MM.1S (cell line): Measurements from ENCODE around the gene TLK1.

Source experiments
- DNase-seq: peaks from one replicate; pipeline ENCODE4 v3.0.0-alpha.2; 2015
- H2AFZ ChIP-seq: fragments of 300-600 bp; sonication (generic); 2 replicates; pipeline ENCODE4 v1.6.0; 2016; ENCODE audit warnings: antibody characterized with exemption, low read length
- H3F3A ChIP-seq: fragments of 300-600 bp; sonication (generic); 2 replicates; pipeline ENCODE4 v1.6.1; 2016; ENCODE audit warnings: mild to moderate bottlenecking, antibody characterized with exemption, low read length, moderate library complexity, mixed read lengths; ENCODE audit not compliant: insufficient read depth
- H3K27ac ChIP-seq: fragments of 300-600 bp; sonication (generic); 2 replicates; pipeline ENCODE4 v1.5.1; 2016; ENCODE audit warnings: mild to moderate bottlenecking, low read length
- H3K27me3 ChIP-seq: fragments of 300-600 bp; sonication (generic); replicated peaks from 2 replicates; pipeline ENCODE4 v1.6.0; 2016; ENCODE audit warnings: low read length; ENCODE audit not compliant: insufficient read depth
- H3K36me3 ChIP-seq: fragments of 300-600 bp; sonication (generic); replicated peaks from 2 replicates; pipeline ENCODE4 v1.6.1; 2016; ENCODE audit warnings: mild to moderate bottlenecking, low read length, mixed read lengths; ENCODE audit not compliant: insufficient read depth
- H3K4me1 ChIP-seq: fragments of 300-600 bp; sonication (generic); 2 replicates; pipeline ENCODE4 v1.6.1; 2016; ENCODE audit warnings: low read length, mixed read lengths
- H3K4me2 ChIP-seq: fragments of 300-600 bp; sonication (generic); 2 replicates; pipeline ENCODE4 v1.6.0; 2016; ENCODE audit warnings: low read depth, low read length
- H3K4me3 ChIP-seq: fragments of 300-600 bp; sonication (generic); 2 replicates; pipeline ENCODE4 v1.5.1; 2016; ENCODE audit warnings: low read length, mixed read lengths
- H3K79me2 ChIP-seq: fragments of 300-600 bp; sonication (generic); 2 replicates; pipeline ENCODE4 v1.6.1; 2016; ENCODE audit warnings: mixed run types, low read length, mixed read lengths
- H3K9ac ChIP-seq: fragments of 300-600 bp; sonication (generic); 2 replicates; pipeline ENCODE4 v1.6.1; 2016; ENCODE audit warnings: low read length, mixed read lengths
- H3K9me2 ChIP-seq: fragments of 300-600 bp; sonication (generic); replicated peaks from 2 replicates; pipeline ENCODE4 v1.6.1; 2016; ENCODE audit warnings: mild to moderate bottlenecking, low read length, mixed read lengths; ENCODE audit not compliant: insufficient read depth
- H3K9me3 ChIP-seq: fragments of 300-600 bp; sonication (generic); replicated peaks from 2 replicates; pipeline ENCODE4 v1.6.1; 2016; ENCODE audit warnings: mild to moderate bottlenecking, low read length, mixed read lengths; ENCODE audit not compliant: insufficient read depth
- H4K20me1 ChIP-seq: fragments of 300-600 bp; sonication (generic); 2 replicates; pipeline ENCODE4 v1.6.1; 2016; ENCODE audit warnings: mild to moderate bottlenecking, low read length, moderate library complexity, mixed read lengths; ENCODE audit not compliant: insufficient read depth
- CTCF ChIP-seq: fragments of 300-600 bp; sonication (generic); IDR thresholded peaks from 2 replicates; pipeline ENCODE4 v1.5.1; 2016; ENCODE audit warnings: antibody characterized with exemption, low read length, mixed read lengths
- EZH2 ChIP-seq: fragments of 300-600 bp; sonication (generic); optimal IDR thresholded peaks from 2 replicates; pipeline ENCODE3; 2017; ENCODE audit warnings: low read depth, mild to moderate bottlenecking, antibody characterized with exemption, low read length, mixed read lengths
- EZH2phosphoT487 ChIP-seq: fragments of 300-600 bp; sonication (generic); IDR thresholded peaks from 2 replicates; pipeline ENCODE4 v1.6.1; 2018; ENCODE audit warnings: antibody characterized with exemption, low read length

The TLK1 gene

GRCh38 chr2:171159372-171160118 lies 1.1 kb downstream of the TLK1 start:
- no peaks in the 10 kb centered on the region for H3K36me3 ChIP-seq
- peak overlapping the region; percentile 94 for H3K4me2 ChIP-seq
- H3K9me2 ChIP-seq, result no peaks in the 10 kb centered on the region
- peak overlapping the region; percentile 52 for H2AFZ ChIP-seq
- H3K4me1 ChIP-seq, result peaks cover 32% of the 10 kb centered on the region
- H3K27ac ChIP-seq, result peak overlapping the region; percentile 46; the same call in 1 of the 2 replicates
- H3K79me2 ChIP-seq, result peaks cover 57% of the 10 kb centered on the region
- no peaks in the 10 kb centered on the region for H3K9me3 ChIP-seq
- H3K9ac ChIP-seq, result peak overlapping the region; percentile 65
- H4K20me1 ChIP-seq, result peaks cover 32% of the 10 kb centered on the region
- TF ChIP-seq CTCF (peak; percentile 63), EZH2 (no peak), EZH2phosphoT487 (no peak)
- H3K4me3 ChIP-seq, result peak overlapping the region; percentile 80
- H3F3A ChIP-seq, result peaks cover 31% of the 10 kb centered on the region
- H3K27me3 ChIP-seq, result no peaks in the 10 kb centered on the region
- DNase-seq, result peak; percentile 50

- peak overlapping the region; percentile 52 for H2AFZ ChIP-seq
- no peaks in the 10 kb centered on the region for H3K9me3 ChIP-seq
- peak overlapping the region; percentile 80 for H3K4me3 ChIP-seq
- peak overlapping the region; percentile 65 for H3K9ac ChIP-seq
- H3K27me3 ChIP-seq, result no peaks in the 10 kb centered on the region
- peaks cover 27% of the 10 kb centered on the region for H3K4me1 ChIP-seq
- peak overlapping the region; percentile 94 for H3K4me2 ChIP-seq
- peak overlapping the region; percentile 46; the same call in 1 of the 2 replicates for H3K27ac ChIP-seq
- peaks cover 38% of the 10 kb centered on the region for H4K20me1 ChIP-seq
- DNase-seq, result no peak
- TF ChIP-seq CTCF (no peak), EZH2phosphoT487 (no peak), EZH2 (no peak)
- no peaks in the 10 kb centered on the region for H3K36me3 ChIP-seq
- no peaks in the 10 kb centered on the region for H3K9me2 ChIP-seq
- peaks cover 25% of the 10 kb centered on the region for H3F3A ChIP-seq
- H3K79me2 ChIP-seq, result peaks cover 63% of the 10 kb centered on the region
Observed at GRCh38 chr2:171158790-171159371, 1.8 kb downstream of the TLK1 start.

- TF ChIP-seq EZH2phosphoT487 (no peak), EZH2 (no peak), CTCF (no peak)
- Histone ChIP-seq H3K9ac (peak overlapping the region; percentile 65; the same call in 1 of the 2 replicates), H2AFZ (no peak overlapping the region), H3K9me2 (no peaks in the 10 kb centered on the region), H3K9me3 (no peaks in the 10 kb centered on the region), H3K4me3 (peak overlapping the region; percentile 80), H3K79me2 (peaks cover 70% of the 10 kb centered on the region), H3K27ac (no peak overlapping the region), H3K4me2 (peak overlapping the region; percentile 94), H3K4me1 (peaks cover 20% of the 10 kb centered on the region), H3F3A (peaks cover 18% of the 10 kb centered on the region), H3K36me3 (no peaks in the 10 kb centered on the region), H3K27me3 (no peaks in the 10 kb centered on the region), H4K20me1 (peaks cover 41% of the 10 kb centered on the region)
- no peak for DNase-seq
Observed at GRCh38 chr2:171158036-171158789, 2.5 kb downstream of the TLK1 start.
